Astrocyte (in vitro differentiated cells and primary cell): ENCODE data around the gene IFT88.

ENCODE experiments used
- EZH2 ChIP-seq: IDR thresholded peaks from 2 replicates; pipeline ENCODE4 v1.6.1; 2012; ENCODE audit warnings: mild to moderate bottlenecking, low read length, inconsistent platforms; ENCODE audit not compliant: insufficient read depth
- TF ChIP-seq, protein P1 (sequence below): IDR thresholded peaks from 2 replicates; pipeline ENCODE4 v1.5.1; 2011; ENCODE audit warnings: low read depth, mild to moderate bottlenecking, inconsistent platforms, low read length, moderate library complexity; ENCODE audit not compliant: insufficient read depth

DNA sequence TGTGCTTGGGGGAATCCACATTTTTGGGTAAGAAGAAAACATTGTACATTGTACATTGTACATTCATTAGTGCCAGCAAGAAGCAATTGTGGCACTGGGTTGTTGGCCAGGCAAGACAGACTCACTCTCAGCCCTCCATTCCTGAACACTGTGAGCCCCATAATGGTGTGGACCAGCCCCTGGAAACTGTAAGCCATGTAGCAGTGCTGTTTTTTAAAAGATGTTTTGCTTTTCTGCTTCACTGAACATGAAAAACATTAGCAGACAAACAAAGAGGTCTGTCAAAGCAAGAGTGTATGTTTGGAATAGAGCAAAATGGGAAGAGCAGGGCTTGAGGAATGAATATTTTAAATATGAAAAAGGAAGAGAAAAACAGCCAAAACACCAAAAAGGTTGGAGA, 97.4 kb downstream of the IFT88 start:
- TF ChIP-seq, protein P1, sequence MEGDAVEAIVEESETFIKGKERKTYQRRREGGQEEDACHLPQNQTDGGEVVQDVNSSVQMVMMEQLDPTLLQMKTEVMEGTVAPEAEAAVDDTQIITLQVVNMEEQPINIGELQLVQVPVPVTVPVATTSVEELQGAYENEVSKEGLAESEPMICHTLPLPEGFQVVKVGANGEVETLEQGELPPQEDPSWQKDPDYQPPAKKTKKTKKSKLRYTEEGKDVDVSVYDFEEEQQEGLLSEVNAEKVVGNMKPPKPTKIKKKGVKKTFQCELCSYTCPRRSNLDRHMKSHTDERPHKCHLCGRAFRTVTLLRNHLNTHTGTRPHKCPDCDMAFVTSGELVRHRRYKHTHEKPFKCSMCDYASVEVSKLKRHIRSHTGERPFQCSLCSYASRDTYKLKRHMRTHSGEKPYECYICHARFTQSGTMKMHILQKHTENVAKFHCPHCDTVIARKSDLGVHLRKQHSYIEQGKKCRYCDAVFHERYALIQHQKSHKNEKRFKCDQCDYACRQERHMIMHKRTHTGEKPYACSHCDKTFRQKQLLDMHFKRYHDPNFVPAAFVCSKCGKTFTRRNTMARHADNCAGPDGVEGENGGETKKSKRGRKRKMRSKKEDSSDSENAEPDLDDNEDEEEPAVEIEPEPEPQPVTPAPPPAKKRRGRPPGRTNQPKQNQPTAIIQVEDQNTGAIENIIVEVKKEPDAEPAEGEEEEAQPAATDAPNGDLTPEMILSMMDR, result no peak
- no peak for TF ChIP-seq EZH2
